GM12873 (cell line): ENCODE results near the gene BTBD19.

Experiments
- TF ChIP-seq, protein P1 (sequence below): IDR thresholded peaks from 2 replicates; pipeline ENCODE4 v1.5.1; 2012; ENCODE audit warnings: low read depth, mild to moderate bottlenecking, moderate library complexity, low read length, control low read depth; ENCODE audit not compliant: insufficient read depth; ENCODE audit errors: missing control alignments

Gene BTBD19

GRCh38 chr1:44792736-44793502 lies 15.4 kb upstream of the BTBD19 start:
- TF ChIP-seq, protein P1, sequence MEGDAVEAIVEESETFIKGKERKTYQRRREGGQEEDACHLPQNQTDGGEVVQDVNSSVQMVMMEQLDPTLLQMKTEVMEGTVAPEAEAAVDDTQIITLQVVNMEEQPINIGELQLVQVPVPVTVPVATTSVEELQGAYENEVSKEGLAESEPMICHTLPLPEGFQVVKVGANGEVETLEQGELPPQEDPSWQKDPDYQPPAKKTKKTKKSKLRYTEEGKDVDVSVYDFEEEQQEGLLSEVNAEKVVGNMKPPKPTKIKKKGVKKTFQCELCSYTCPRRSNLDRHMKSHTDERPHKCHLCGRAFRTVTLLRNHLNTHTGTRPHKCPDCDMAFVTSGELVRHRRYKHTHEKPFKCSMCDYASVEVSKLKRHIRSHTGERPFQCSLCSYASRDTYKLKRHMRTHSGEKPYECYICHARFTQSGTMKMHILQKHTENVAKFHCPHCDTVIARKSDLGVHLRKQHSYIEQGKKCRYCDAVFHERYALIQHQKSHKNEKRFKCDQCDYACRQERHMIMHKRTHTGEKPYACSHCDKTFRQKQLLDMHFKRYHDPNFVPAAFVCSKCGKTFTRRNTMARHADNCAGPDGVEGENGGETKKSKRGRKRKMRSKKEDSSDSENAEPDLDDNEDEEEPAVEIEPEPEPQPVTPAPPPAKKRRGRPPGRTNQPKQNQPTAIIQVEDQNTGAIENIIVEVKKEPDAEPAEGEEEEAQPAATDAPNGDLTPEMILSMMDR = no peak

DNA sequence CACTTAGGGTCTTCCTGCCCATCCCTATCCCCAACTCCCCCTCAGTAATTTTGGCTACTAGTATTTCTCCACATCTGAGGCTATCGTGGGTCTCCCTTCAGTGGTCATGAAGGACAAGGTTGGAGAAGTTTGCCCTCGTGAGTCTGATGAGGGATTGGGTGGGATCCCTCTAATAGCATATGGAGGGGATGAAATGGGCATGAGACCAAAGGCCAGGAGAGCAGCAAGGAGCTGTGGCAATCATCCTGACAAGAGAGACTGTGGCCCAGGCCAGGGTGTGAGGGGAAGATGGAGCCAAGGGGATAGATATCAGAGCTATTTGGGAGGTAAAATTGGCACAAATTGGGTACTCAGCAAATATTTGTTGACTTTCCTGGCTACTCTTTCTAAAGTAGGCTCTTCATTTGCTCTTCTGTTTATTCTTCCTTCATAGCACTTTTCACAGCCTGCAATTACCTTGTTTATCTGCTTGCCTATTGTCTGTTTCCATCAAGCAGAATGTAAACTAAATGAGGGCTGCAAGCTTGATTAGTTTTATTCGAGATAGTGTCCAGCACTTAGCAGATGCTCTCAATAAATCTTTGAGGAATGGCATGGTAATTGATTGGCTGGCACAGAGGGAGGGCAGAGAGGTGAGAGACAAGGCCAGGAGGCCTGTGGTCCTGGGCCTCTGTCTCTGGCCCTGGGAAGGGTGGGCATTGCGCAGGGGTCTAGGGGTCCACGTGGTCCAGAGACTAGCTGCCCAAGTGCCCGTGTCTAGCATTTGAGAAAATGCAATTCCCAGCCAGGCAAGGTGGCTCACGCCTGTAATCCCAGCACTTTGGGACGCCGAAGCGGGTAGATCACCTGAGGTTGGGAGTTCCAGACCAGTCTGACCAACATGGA lies 9.6 kb upstream of the BTBD19 start:
- TF ChIP-seq, protein P1 = no peak

GRCh38 chr1:44799770-44800584 lies 8.3 kb upstream of the BTBD19 start, which contains the start of gene PLK3:
Gene PLK3, plus strand, starts transcription at chr1:44800377. Its CDS starts 87 bp downstream, at chr1:44800464.
- TF ChIP-seq, protein P1 = peak; percentile 87

DNA sequence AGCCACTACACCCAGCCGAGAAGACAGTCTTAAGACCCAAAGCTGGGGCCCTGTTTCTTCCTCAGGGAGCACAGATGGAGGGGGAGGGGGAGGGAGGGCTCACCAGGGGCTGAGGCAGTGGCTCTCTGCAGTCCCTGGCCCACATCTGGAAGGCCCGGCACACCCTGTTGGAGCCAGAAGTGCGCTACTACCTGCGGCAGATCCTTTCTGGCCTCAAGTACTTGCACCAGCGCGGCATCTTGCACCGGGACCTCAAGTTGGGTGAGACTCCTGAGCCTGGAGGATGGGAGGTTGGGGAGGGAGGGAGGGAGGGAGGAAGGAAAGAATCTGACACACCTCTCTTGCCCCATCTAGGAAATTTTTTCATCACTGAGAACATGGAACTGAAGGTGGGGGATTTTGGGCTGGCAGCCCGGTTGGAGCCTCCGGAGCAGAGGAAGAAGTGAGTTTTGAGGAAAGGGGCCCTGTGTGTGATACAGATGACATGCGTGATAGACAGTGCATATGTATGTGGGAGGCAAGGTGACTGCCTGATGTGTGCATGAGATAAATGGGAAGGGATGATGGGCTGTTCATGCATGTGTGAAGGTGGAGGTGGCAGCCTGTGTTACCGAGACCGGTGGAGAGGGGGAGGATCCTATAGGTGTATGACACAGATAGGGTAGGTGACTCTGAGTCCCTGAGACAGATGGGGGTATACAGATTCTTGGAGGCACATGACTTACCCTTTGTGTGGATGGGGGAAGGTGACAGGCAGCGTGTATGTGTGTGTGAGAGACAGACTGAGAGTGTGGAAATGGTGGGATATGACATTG lies 6.6 kb upstream of the BTBD19 start:
- TF ChIP-seq, protein P1 = no peak

DNA sequence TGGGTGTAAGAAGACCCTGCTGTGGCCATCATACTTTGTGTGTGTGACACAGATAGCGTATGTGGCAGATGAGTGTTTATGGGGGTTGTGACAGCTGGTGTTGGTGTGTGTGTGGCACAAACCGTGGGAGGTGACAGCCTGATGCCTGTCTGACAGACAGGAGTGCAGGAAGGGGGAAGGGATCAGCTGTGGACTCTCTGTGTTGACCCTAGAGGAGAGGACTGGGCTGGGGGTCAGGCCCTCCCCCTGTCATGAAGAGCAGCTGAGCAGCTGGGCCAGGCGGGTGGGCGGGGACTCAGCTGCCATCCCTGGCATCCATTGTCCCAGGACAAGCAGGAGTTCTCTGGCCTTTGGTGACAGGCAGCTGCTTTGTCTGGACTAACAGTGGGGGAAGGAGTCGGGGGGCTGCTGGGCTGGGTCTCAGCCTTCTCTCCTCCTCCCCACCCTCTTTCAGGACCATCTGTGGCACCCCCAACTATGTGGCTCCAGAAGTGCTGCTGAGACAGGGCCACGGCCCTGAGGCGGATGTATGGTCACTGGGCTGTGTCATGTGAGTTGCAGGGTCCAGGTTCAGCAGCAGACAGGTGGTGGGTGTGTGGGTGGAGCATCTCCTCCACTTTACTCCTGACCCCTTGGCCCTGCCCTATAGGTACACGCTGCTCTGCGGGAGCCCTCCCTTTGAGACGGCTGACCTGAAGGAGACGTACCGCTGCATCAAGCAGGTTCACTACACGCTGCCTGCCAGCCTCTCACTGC lies 5.8 kb upstream of the BTBD19 start:
- TF ChIP-seq, protein P1 = no peak

DNA sequence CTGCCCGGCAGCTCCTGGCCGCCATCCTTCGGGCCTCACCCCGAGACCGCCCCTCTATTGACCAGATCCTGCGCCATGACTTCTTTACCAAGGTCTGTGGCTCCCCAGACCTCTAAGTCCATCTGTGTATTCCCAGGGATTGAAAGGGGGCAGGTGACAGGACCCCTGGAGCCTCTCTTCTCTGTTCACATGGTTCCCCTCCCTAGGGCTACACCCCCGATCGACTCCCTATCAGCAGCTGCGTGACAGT lies 5.3 kb upstream of the BTBD19 start:
- TF ChIP-seq, protein P1 = no peak
